Fibroblast of pulmonary artery (primary cell): ENCODE data around the gene GCHFR.

Experiments used
- DNase-seq: peaks from one replicate; pipeline ENCODE4 v3.0.0-alpha.2; 2010; ENCODE audit warnings: low read depth
- H3K4me3 ChIP-seq: replicated peaks from 2 replicates; pipeline ENCODE4 v1.5.1; 2011; ENCODE audit warnings: low read depth, mild to moderate bottlenecking, control low read depth, low read length, moderate library complexity
- CTCF ChIP-seq: IDR thresholded peaks from 2 replicates; pipeline ENCODE4 v1.5.1; 2011; ENCODE audit warnings: mild to moderate bottlenecking, control low read depth, low read length, inconsistent platforms; ENCODE audit errors: missing control alignments

GCHFR gene

DNA sequence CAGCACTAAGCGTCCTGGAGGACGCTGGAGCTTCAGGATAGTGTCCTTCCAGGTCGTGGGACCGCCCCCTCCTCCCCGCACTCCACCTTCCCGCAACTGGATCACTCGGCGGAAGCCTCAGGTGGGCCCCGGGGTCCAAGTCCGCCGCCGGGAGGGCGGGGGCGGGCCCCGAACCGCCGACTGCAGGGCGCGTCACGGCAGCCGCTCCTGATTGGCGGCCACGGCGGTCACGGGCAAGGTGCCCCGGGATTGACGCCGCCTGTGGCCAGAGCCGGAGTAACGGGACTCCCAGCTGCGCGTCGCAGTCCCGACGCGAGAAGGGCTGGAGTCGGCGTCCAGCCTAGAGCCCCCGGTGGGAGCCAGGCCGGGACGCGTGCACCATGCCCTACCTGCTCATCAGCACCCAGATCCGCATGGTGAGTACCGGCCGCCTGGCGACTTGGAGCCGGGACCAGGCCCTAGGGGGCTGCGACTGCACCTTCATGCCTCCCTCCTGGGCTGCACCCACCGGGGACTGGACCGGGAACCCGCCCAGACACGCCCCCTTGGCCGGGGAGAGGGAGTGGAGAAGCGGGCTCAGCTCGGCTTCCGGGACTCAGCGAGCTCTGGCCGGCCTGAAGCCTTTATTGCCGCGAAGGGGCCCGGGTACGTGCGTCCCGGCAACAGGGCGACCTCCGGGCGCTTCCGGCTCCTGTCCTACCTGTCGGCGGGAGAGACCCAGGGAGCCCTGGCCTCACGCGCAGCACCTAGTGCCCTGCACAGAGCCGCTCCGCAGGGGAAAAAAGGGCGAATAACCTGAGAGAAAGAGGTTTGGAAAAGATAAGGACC is at the start of gene GCHFR:
Gene GCHFR (plus strand): TSS at position 268 of the 828 bp plus-strand sequence. CDS start 113 bp downstream, at position 381.
- DNase-seq: peak; percentile 59
- TF ChIP-seq CTCF: peak; percentile 10
- H3K4me3 ChIP-seq: peak within 1 kb of the TSS; percentile 55

DNA sequence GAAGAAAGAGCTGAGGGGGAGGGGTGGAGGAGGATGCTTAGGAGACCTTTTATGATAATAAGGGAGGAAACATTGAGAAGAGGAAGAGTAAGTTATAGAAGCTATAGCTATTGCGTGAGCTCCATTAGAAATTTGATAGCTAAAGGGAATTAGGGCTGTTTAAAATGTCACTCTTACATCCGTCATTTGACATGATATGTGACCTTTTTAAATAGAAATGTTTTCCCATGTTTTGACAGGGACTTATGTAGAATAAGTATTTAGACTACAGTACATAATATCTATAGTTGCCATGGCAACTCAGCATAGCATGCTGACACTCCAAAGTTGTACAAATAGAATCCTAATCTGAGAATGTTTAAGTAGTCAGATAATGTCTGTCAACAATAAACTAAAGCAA is 49.7 kb upstream of the GCHFR start:
- no peak overlapping the region for H3K4me3 ChIP-seq
- no peak for DNase-seq
- no peak for TF ChIP-seq CTCF

GRCh38 chr15:40716165-40716564 is 47.7 kb upstream of the GCHFR start:
- TF ChIP-seq CTCF: no peak
- H3K4me3 ChIP-seq: no peak overlapping the region
- no peak for DNase-seq

DNA sequence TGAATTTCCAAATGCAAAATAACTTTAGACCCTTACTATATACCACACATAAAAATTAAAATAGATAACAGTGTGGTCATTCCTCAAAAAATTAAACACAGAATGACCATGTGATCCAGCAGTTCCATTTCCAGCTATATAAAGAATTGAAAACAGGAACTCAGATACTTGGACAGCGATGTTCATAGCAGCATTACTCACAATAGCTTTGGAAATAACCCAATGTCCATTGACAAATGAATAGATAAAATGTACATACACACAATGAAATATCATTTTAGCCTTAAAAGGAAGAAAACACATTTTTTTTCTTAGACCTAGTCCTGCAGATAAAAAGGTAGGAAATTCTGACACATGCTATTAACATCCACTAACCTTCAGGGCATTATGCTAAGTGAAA is 42.2 kb upstream of the GCHFR start:
- peak; percentile 65 for DNase-seq
- H3K4me3 ChIP-seq: no peak overlapping the region
- TF ChIP-seq CTCF: no peak

DNA sequence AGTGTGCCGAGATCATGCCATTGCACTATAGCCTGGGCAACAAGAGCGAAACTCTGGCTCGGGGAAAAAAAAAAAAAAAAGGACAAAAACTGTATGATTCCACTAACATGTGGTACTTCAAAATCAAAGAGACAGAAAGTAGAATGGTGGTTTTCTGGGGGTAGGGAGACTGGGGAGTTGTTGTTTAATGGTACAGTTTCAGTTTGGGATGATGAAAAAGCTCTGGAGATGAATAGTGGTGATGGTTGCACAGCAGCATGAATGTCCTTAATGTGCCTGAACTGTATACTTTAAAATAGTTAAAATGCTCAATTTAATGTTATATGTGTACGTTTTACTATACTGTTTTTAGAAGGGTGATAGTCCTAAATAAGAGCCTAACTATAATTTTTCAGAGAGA is 41.5 kb upstream of the GCHFR start:
- TF ChIP-seq CTCF: no peak
- no peak for DNase-seq
- no peak overlapping the region for H3K4me3 ChIP-seq

GRCh38 chr15:40722934-40723333 is 40.9 kb upstream of the GCHFR start:
- TF ChIP-seq CTCF: no peak
- DNase-seq: no peak
- H3K4me3 ChIP-seq: no peak overlapping the region

GRCh38 chr15:40723919-40724318 is 39.9 kb upstream of the GCHFR start:
- H3K4me3 ChIP-seq: no peak overlapping the region
- no peak for TF ChIP-seq CTCF
- DNase-seq: no peak
